HG02840 (cell line): Measurements from ENCODE around the gene HAGH.

Experiments used
- ATAC-seq: cut with Tn5 transposase; IDR thresholded peaks from one replicate; pipeline ENCODE4 v1.9.1; 2021; ENCODE audit warnings: mild to moderate bottlenecking, moderate library complexity, moderate number of reproducible peaks; ENCODE audit not compliant: unreplicated experiment, low FRiP score

Gene HAGH

DNA sequence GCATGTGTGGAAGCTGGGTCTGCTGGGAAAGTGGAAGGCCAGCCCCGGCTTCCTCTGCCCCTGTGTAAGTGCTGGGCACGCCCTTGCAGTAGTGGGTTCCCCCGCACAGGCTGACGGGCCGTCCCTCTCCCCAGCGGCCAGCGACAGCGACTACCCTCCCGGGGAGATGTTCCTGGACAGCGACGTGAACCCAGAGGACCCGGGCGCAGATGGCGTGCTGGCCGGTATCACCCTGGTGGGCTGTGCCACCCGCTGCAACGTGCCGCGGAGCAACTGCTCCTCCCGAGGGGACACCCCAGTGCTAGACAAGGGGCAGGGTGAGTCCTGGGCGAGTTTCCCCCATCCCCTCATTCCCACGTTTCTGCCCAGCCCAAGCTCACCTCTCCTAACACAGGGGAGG, 60.8 kb downstream of the HAGH start:
- ATAC-seq = no peak

DNA sequence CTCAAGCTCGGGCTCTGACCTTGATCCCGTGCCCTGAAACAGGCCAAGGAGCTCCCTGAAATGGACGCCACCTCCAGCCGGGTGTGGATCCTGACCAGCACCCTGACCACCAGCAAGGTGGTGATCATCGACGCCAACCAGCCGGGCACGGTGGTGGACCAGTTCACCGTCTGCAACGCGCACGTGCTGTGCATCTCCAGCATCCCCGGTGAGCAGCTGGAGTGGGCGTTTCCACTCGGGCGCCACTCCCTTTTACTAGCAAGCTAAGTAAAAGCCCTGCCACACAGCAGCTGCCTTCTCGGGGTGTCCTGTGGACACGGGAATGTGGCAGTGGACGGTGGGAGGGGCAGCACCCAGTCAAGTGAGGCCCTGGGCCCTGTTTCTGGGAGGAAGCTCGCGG, 61.7 kb downstream of the HAGH start:
- no peak for ATAC-seq

- no peak for ATAC-seq
Measured at GRCh38 chr16:1763521-1764511, 62.8 kb downstream of the HAGH start.

GRCh38 chr16:1762879-1763520, 63.6 kb downstream of the HAGH start:
- no peak for ATAC-seq

DNA sequence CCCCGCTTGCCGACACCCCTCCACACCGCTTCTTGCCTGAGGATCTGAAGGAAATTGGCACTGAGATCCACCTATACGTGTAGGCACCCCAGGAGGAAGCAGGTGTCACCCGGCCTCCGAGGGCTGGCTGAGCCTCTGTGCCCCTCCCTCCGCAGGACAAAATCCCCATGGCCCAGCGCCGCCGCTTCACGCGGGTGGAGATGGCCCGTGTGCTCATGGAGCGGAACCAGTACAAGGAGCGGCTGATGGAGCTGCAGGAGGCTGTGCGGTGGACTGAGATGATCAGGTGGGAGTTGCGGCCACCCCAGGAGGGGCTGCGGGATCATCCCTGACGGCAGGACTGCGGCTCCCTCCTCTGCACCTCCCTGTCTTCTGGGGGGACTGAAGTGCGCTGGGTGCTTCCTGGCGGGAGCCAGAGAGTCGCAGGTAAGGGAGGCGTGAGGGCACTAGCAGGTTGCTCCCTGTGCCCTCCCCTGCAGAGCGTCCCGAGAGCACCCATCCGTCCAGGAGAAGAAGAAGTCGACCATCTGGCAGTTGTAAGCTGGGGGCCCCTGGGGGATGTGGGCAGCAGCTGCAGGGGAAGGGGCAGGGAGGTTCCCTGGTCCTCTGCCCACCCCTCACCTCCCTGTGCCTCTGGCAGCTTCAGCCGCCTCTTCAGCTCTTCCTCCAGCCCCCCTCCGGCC, 64.3 kb downstream of the HAGH start:
- no peak for ATAC-seq

DNA sequence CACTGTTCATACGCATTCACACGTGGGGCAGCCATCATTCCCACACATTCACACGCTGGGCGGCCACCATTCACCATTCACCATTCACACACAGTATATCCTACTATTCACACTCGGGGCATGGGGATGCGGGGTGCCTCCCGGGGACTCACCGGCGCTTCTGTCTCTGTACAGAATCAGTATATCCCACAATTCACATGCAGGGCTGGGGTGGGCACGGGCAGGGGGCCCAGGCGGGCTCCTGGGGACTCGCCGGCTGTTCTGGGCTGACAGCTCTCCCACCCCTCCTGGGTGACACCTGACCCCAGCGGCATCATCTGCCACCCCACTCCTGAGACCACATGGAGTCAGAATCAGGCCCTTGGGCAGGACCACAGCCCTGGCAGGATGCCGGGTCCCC, 64.9 kb downstream of the HAGH start:
- no peak for ATAC-seq

- no peak for ATAC-seq
Measured at GRCh38 chr16:1760911-1761310, 65.7 kb downstream of the HAGH start.

GRCh38 chr16:1759511-1759910, 67.1 kb downstream of the HAGH start:
- ATAC-seq = no peak

GRCh38 chr16:1758923-1759322, 67.7 kb downstream of the HAGH start:
- no peak for ATAC-seq

DNA sequence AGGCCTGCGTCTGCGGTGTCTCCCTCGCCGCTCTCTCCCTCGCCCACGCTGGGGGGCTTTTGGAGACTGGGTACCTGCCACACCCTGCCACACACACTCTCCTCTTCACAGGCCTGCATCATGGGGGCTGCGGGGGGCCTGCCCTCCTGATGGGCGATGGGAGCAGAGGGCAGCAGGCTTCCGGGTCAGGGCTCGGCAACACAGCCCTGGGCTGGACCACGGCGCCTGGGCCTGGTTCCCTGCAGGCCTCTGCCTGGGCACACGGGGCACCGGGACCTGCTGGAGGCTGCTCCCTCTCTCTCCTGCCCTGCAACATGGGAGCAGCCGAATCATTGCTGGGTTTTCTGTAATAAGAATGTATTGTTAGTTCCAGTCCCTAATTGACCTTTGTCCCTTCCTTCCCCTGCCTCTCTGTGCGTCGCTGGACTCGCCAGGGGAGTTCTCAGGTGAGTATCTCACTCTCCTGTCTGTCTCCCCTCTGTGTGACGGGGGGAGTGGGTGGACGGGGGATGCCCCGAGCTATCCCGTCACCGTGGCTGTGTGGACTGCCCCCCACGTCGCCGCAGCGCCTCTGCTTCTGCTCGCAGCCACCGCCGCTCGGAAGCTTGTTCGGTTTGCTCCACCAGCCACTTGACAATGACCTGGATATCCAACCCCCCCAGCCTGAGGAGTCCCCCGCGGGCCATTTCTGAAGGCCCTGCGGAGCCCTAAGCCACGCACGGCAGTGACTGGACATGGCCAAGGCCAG, 68.7 kb downstream of the HAGH start:
- no peak for ATAC-seq
